HepG2 (cell line): ENCODE results near the gene TIFAB. TPM values are rescaled to one million over a fixed set of nuclear protein-coding genes. Genes with fewer than 3 reads are reported as not detected.

Experiments used
- ADNP ChIP-seq: sonication (generic); formaldehyde crosslinking; IDR thresholded peaks from 2 replicates; pipeline ENCODE4 v1.4.0; 2020; ENCODE audit warnings: missing genetic modification reagents
- CENPBD1 ChIP-seq: sonication (generic); formaldehyde crosslinking; IDR thresholded peaks from 2 replicates; pipeline ENCODE4 v1.8.0; 2022; ENCODE audit warnings: missing genetic modification reagents, low read depth, mild to moderate bottlenecking, borderline replicate concordance
- DNMT1 ChIP-seq: sonication (generic); formaldehyde crosslinking; IDR thresholded peaks from 2 replicates; pipeline ENCODE4 v1.5.1; 2020; ENCODE audit warnings: mild to moderate bottlenecking, missing genetic modification reagents
- EP300 ChIP-seq, 3 experiments: sonication (generic) in 1 of 3; formaldehyde crosslinking in 1 of 3; IDR thresholded peaks; 2 replicates each; pipeline versions ENCODE4 v1.5.1 to v1.6.1; 2011 to 2020; ENCODE audit warnings: low read depth in 2 of 3, low read length in 2 of 3, borderline replicate concordance in 1 of 3, improper control_type of control experiment in 1 of 3, mild to moderate bottlenecking in 1 of 3, missing genetic modification reagents in 1 of 3, moderate library complexity in 1 of 3
- KLF6 ChIP-seq: IDR thresholded peaks from 2 replicates; pipeline ENCODE4 v1.8.0; 2016; ENCODE audit warnings: missing biosample characterization, missing genetic modification reagents
- MAF1 ChIP-seq: sonication (generic); formaldehyde crosslinking; IDR thresholded peaks from 2 replicates; pipeline ENCODE4 v1.5.0; 2020; ENCODE audit warnings: missing genetic modification reagents, borderline replicate concordance
- MTA1 ChIP-seq: sonication (generic); formaldehyde crosslinking; IDR thresholded peaks from 2 replicates; pipeline ENCODE4 v1.4.0; 2020; ENCODE audit warnings: missing genetic modification reagents, mild to moderate bottlenecking, borderline replicate concordance
- PAWR ChIP-seq: sonication (generic); formaldehyde crosslinking; IDR thresholded peaks from 2 replicates; pipeline ENCODE4 v1.4.0; 2020; ENCODE audit warnings: missing genetic modification reagents, mild to moderate bottlenecking, borderline replicate concordance
- PCBP1 ChIP-seq: fragments of 200-400 bp; formaldehyde crosslinking; IDR thresholded peaks from 2 replicates; pipeline ENCODE4 v1.6.1; 2017; ENCODE audit warnings: mild to moderate bottlenecking, low read depth, low read length, borderline replicate concordance
- POLR2A ChIP-seq, 2 experiments: IDR thresholded peaks; 2 replicates each; pipeline ENCODE4 v1.6.1; 2011; ENCODE audit warnings: low read depth in 2 of 2, low read length in 2 of 2, mild to moderate bottlenecking in 1 of 2, moderate library complexity in 1 of 2; ENCODE audit not compliant: insufficient read depth in 1 of 2
- RELA ChIP-seq: sonication (generic); formaldehyde crosslinking; IDR thresholded peaks from 2 replicates; pipeline ENCODE4 v1.4.0; 2020; ENCODE audit warnings: missing genetic modification reagents
- SMAD1 ChIP-seq: sonication (generic); formaldehyde crosslinking; IDR thresholded peaks from 2 replicates; pipeline ENCODE4 v1.4.0; 2020; ENCODE audit warnings: missing genetic modification reagents, low read depth, mild to moderate bottlenecking, borderline replicate concordance
- TARDBP ChIP-seq: sonication (generic); formaldehyde crosslinking; IDR thresholded peaks from 2 replicates; pipeline ENCODE4 v1.8.0; 2022; ENCODE audit warnings: mild to moderate bottlenecking, missing genetic modification reagents
- YEATS2 ChIP-seq: sonication (generic); formaldehyde crosslinking; IDR thresholded peaks from 2 replicates; pipeline ENCODE4 v1.4.0; 2020; ENCODE audit warnings: missing genetic modification reagents, borderline replicate concordance
- ZFAT ChIP-seq: sonication (generic); formaldehyde crosslinking; conservative IDR thresholded peaks from 2 replicates; pipeline ENCODE4 v1.8.1; 2023; ENCODE audit warnings: missing genetic modification reagents, inconsistent platforms
- ZNF12 ChIP-seq: sonication (generic); formaldehyde crosslinking; IDR thresholded peaks from 2 replicates; pipeline ENCODE4 v1.5.0; 2020; ENCODE audit warnings: missing genetic modification reagents
- ZNF124 ChIP-seq: sonication (generic); formaldehyde crosslinking; IDR thresholded peaks from 2 replicates; pipeline ENCODE4 v1.4.0; 2020; ENCODE audit warnings: missing genetic modification reagents
- ZNF17 ChIP-seq: sonication (generic); formaldehyde crosslinking; IDR thresholded peaks from 2 replicates; pipeline ENCODE4 v1.5.0; 2020; ENCODE audit warnings: mild to moderate bottlenecking, missing genetic modification reagents
- ZNF281 ChIP-seq: sonication (generic); formaldehyde crosslinking; IDR thresholded peaks from 2 replicates; pipeline ENCODE4 v1.4.0; 2020; ENCODE audit warnings: missing genetic modification reagents, borderline replicate concordance
- ZNF296 ChIP-seq: sonication (generic); formaldehyde crosslinking; conservative IDR thresholded peaks from 2 replicates; pipeline ENCODE4 v1.5.0; 2020; ENCODE audit warnings: mild to moderate bottlenecking, missing genetic modification reagents
- ZNF3 ChIP-seq: IDR thresholded peaks from 2 replicates; pipeline ENCODE4 v1.7.0; 2017; ENCODE audit warnings: inconsistent platforms
- ZNF446 ChIP-seq: sonication (generic); formaldehyde crosslinking; IDR thresholded peaks from 2 replicates; pipeline ENCODE4 v1.5.0; 2020; ENCODE audit warnings: mild to moderate bottlenecking, missing genetic modification reagents
- ZNF530 ChIP-seq: sonication (generic); formaldehyde crosslinking; IDR thresholded peaks from 2 replicates; pipeline ENCODE4 v1.5.0; 2020; ENCODE audit warnings: low read depth, mild to moderate bottlenecking, missing genetic modification reagents
- ZNF550 ChIP-seq: sonication (generic); formaldehyde crosslinking; IDR thresholded peaks from 2 replicates; pipeline ENCODE4 v1.4.0; 2020; ENCODE audit warnings: mild to moderate bottlenecking, missing genetic modification reagents, borderline replicate concordance
- ZNF644 ChIP-seq: IDR thresholded peaks from 2 replicates; pipeline ENCODE4 v1.6.1; 2016; ENCODE audit warnings: low read depth
- ZNF782 ChIP-seq: sonication (generic); formaldehyde crosslinking; IDR thresholded peaks from 2 replicates; pipeline ENCODE4 v1.4.0; 2020; ENCODE audit warnings: missing genetic modification reagents, mild to moderate bottlenecking, borderline replicate concordance
- polyA plus RNA-seq, 8 experiments: library from polyadenylated mRNA; depleted of rRNA in 3 of 8; stranded (reverse) in 7 of 8; unstranded in 1 of 8; fragments of >200 nt; fragmentation: Illumina TruSeq in 4 of 8; extraction: Trizol in 4 of 8; gene quantifications; 2 replicates each; pipeline versions ENCODE4 v1.2.1 to v1.2.3, GENCODE V29; 2011 to 2016; ENCODE audit warnings: low read depth in 4 of 8, missing spikeins in 1 of 8, mixed read lengths in 1 of 8; ENCODE audit not compliant: insufficient read depth in 1 of 8
- total RNA-seq, 5 experiments: library from RNA; depleted of rRNA; stranded (reverse); fragments of >200 nt; fragmentation: Illumina TruSeq; extraction: Trizol; gene quantifications; 2 replicates each; pipeline ENCODE4 v1.2.3, GENCODE V29; 2016; ENCODE audit warnings: low read depth in 1 of 5
- TF ChIP-seq, protein P1 (sequence below): IDR thresholded peaks from 2 replicates; pipeline ENCODE4 v1.6.1; 2016; ENCODE audit warnings: missing genetic modification reagents, missing compliant biosample characterization
- TF ChIP-seq, protein P2 (sequence below): sonication (generic); formaldehyde crosslinking; IDR thresholded peaks from 2 replicates; pipeline ENCODE4 v1.5.0; 2020; ENCODE audit warnings: missing genetic modification reagents

The TIFAB gene
- total and polyA plus RNA-seq, 2 of the 13 experiments (the other 11 are each of a cell fraction or from before 2014, with no cell fraction given): not detected

DNA sequence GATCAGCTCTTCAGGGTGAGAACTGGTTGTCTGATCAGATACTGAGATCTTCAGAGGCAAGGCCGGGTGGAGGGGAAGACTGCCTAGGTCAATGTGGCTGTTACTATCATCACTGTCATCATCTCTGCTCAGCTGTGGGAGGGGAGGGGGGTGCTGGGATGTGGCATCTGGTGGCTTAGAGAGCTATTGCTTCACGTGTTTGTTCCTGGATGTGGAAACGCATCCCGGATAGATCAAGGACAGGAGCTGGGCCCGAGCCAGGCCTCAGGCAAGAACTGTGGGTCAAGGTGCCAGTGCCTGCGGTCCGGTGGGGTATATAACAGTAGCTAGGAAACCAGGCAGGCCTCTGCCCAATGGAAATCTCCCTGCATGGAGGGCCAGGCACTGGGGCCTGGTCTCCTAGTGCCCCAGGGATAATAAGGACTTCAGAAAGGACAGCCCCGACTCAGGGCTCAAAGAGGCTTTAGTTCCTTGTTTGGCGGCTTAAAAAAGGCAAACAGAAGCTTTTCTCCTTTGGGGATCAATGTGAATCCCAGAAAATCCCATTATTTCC, 30.3 kb upstream of the TIFAB start (continued):
- TF ChIP-seq MTA1: peak; percentile 88; the same call in 1 of the 2 replicates
- TF ChIP-seq, protein P1, sequence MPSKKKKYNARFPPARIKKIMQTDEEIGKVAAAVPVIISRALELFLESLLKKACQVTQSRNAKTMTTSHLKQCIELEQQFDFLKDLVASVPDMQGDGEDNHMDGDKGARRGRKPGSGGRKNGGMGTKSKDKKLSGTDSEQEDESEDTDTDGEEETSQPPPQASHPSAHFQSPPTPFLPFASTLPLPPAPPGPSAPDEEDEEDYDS (CRISPR knock-in tag): no peak
- TF ChIP-seq ZNF446: no peak
- 0 out of 2 replicates have a peak, but pooled peaks have one; percentile 60 for TF ChIP-seq ZNF644 (CRISPR knock-in tag)
- TF ChIP-seq ZNF296 (CRISPR knock-in tag): no peak
- no peak for TF ChIP-seq ZNF530 (CRISPR knock-in tag)
- no peak for TF ChIP-seq SMAD1 (CRISPR knock-in tag)
- no peak for TF ChIP-seq POLR2A (IDR thresholded peaks at IDR 0.05; ENCODE audit: insufficient read depth in 1 of 2, low read depth in 2 of 2, low read length in 2 of 2)
- TF ChIP-seq MAF1: 0 out of 2 replicates have a peak, but pooled peaks have one; percentile 55
- no peak for TF ChIP-seq ADNP (CRISPR knock-in tag)
- 0 out of 2 replicates have a peak, but pooled peaks have one; percentile 55 for TF ChIP-seq KLF6 (CRISPR knock-in tag)
- TF ChIP-seq ZFAT (CRISPR knock-in tag): no peak
- TF ChIP-seq PCBP1: no peak
- TF ChIP-seq, protein P2, sequence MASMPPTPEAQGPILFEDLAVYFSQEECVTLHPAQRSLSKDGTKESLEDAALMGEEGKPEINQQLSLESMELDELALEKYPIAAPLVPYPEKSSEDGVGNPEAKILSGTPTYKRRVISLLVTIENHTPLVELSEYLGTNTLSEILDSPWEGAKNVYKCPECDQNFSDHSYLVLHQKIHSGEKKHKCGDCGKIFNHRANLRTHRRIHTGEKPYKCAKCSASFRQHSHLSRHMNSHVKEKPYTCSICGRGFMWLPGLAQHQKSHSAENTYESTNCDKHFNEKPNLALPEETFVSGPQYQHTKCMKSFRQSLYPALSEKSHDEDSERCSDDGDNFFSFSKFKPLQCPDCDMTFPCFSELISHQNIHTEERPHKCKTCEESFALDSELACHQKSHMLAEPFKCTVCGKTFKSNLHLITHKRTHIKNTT (CRISPR knock-in tag): no peak
- TF ChIP-seq ZNF17: no peak
- TF ChIP-seq EP300 (IDR thresholded peaks at IDR 0.05; ENCODE audit: low read depth in 2 of 2, low read length in 2 of 2): peak in 1 of 2 experiments; percentile 92; a peak in 2 of 4 replicates
- peak; percentile 81 for TF ChIP-seq EP300 (CRISPR knock-in tag; IDR thresholded peaks at IDR 0.05; ENCODE audit: borderline replicate concordance)
- peak; percentile 26; the same call in 1 of the 2 replicates for TF ChIP-seq ZNF12 (CRISPR knock-in tag)
- no peak for TF ChIP-seq PAWR (CRISPR knock-in tag)
- no peak for TF ChIP-seq ZNF550 (CRISPR knock-in tag)
- no peak for TF ChIP-seq ZNF3 (CRISPR knock-in tag)
- no peak for TF ChIP-seq ZNF782 (CRISPR knock-in tag)
- peak; percentile 65; the same call in 1 of the 2 replicates for TF ChIP-seq ZNF124 (CRISPR knock-in tag)
- no peak for TF ChIP-seq DNMT1 (CRISPR knock-in tag)
- no peak for TF ChIP-seq RELA
- no peak for TF ChIP-seq YEATS2
- peak; percentile 80 for TF ChIP-seq TARDBP
- TF ChIP-seq CENPBD1: no peak
- TF ChIP-seq ZNF281: peak; percentile 81; the same call in 1 of the 2 replicates
